Neural cell (in vitro differentiated cells): ENCODE measurements around the gene SLC29A3. TPM values are rescaled to one million over a fixed set of nuclear protein-coding genes. Genes with fewer than 3 reads are reported as not detected.

ENCODE experiments used
- H2AFZ ChIP-seq: fragments of 200-600, 300-800 bp; sonication (generic), shearing (Covaris generic); 2 replicates; pipeline ENCODE4 v1.6.0; 2014; ENCODE audit warnings: low read depth, mild to moderate bottlenecking, antibody characterized with exemption, low read length, moderate library complexity
- H3F3A ChIP-seq: fragments of 200-600 bp; shearing (Covaris generic); 2 replicates; pipeline ENCODE4 v1.6.1; 2016; ENCODE audit warnings: mild to moderate bottlenecking, moderate library complexity, mixed read lengths, antibody characterized with exemption, low read length; ENCODE audit not compliant: insufficient read depth, poor library complexity, severe bottlenecking
- H3K27ac ChIP-seq: fragments of 200-600, 300-800 bp; sonication (generic), shearing (Covaris generic); 2 replicates; pipeline ENCODE4 v1.5.1; 2014; ENCODE audit warnings: mild to moderate bottlenecking, low read length, moderate library complexity
- H3K27me3 ChIP-seq: fragments of 300-800, 200-600 bp; sonication (generic), shearing (Covaris generic); 2 replicates; pipeline ENCODE4 v1.6.0; 2014; ENCODE audit warnings: mild to moderate bottlenecking, low read depth, low read length, moderate library complexity; ENCODE audit not compliant: insufficient read depth
- H3K36me3 ChIP-seq: fragments of 300-800, 200-600 bp; sonication (generic), shearing (Covaris generic); 2 replicates; pipeline ENCODE4 v1.5.1; 2014; ENCODE audit warnings: mild to moderate bottlenecking, antibody characterized with exemption, low read length, moderate library complexity; ENCODE audit not compliant: insufficient read depth
- H3K4me2 ChIP-seq: fragments of 300-800, 200-600 bp; sonication (generic), shearing (Covaris generic); 2 replicates; pipeline ENCODE4 v1.6.0; 2014; ENCODE audit warnings: mild to moderate bottlenecking, low read length
- H3K4me3 ChIP-seq: fragments of 300-800, 200-600 bp; sonication (generic), shearing (Covaris generic); 2 replicates; pipeline ENCODE4 v1.5.1; 2014; ENCODE audit warnings: mild to moderate bottlenecking, low read length, moderate library complexity
- H3K79me2 ChIP-seq: fragments of 200-600 bp; shearing (Covaris generic); replicated peaks from 2 replicates; pipeline ENCODE4 v1.6.0; 2014; ENCODE audit warnings: mild to moderate bottlenecking, low read length, moderate library complexity; ENCODE audit not compliant: insufficient read depth
- H3K9ac ChIP-seq: fragments of 300-800, 200-600 bp; sonication (generic), shearing (Covaris generic); 2 replicates; pipeline ENCODE4 v1.6.1; 2016; ENCODE audit warnings: mild to moderate bottlenecking, low read length, mixed read lengths
- H3K9me2 ChIP-seq: fragments of 200-600 bp; shearing (Covaris generic); 2 replicates; pipeline ENCODE4 v1.6.1; 2016; ENCODE audit warnings: mild to moderate bottlenecking, low read length, mixed read lengths; ENCODE audit not compliant: insufficient read depth
- H3K9me3 ChIP-seq: fragments of 200-600, 300-800 bp; sonication (generic), shearing (Covaris generic); 2 replicates; pipeline ENCODE4 v1.6.1; 2016; ENCODE audit warnings: mild to moderate bottlenecking, mixed run types, low read length, moderate library complexity, mixed read lengths
- H4K20me1 ChIP-seq: fragments of 200-600 bp; shearing (Covaris generic); 2 replicates; pipeline ENCODE4 v1.6.1; 2016; ENCODE audit warnings: mild to moderate bottlenecking, mixed run types; ENCODE audit not compliant: insufficient read depth
- EP300 ChIP-seq: fragments of 450-650 bp; conservative IDR thresholded peaks from 2 replicates; pipeline ENCODE4 v1.6.1; 2014; ENCODE audit warnings: antibody characterized with exemption, mild to moderate bottlenecking, moderate library complexity; ENCODE audit not compliant: poor library complexity, severe bottlenecking
- EZH2 ChIP-seq: fragments of 200-600, 300-800 bp; shearing (Covaris generic), sonication (generic); IDR thresholded peaks from 2 replicates; pipeline ENCODE4 v1.6.1; 2014; ENCODE audit warnings: antibody characterized with exemption, low read length, borderline replicate concordance, mild to moderate bottlenecking; ENCODE audit not compliant: insufficient read depth, poor library complexity, severe bottlenecking
- MXI1 ChIP-seq: fragments of 450-650 bp; conservative IDR thresholded peaks from 2 replicates; pipeline ENCODE4 v1.6.1; 2014; ENCODE audit warnings: antibody characterized with exemption, mild to moderate bottlenecking; ENCODE audit not compliant: poor library complexity, severe bottlenecking
- POLR2AphosphoS5 ChIP-seq: IDR thresholded peaks from 2 replicates; pipeline ENCODE4 v1.6.1; 2012
- RAD21 ChIP-seq: fragments of 450-650 bp; conservative IDR thresholded peaks from 2 replicates; pipeline ENCODE4 v1.6.1; 2014; ENCODE audit warnings: antibody characterized with exemption, mild to moderate bottlenecking, moderate library complexity
- SMC3 ChIP-seq: fragments of 450-650 bp; conservative IDR thresholded peaks from 2 replicates; pipeline ENCODE4 v1.6.1; 2014; ENCODE audit warnings: antibody characterized with exemption, mild to moderate bottlenecking, moderate library complexity; ENCODE audit not compliant: poor library complexity
- TAF1 ChIP-seq: IDR thresholded peaks from 2 replicates; pipeline ENCODE4 v1.6.1; 2012; ENCODE audit warnings: low read depth
- polyA plus RNA-seq: library from polyadenylated mRNA; depleted of rRNA; stranded (reverse); fragments of >200 nt; gene quantifications from 2 replicates; pipeline ENCODE4 v1.2.3, GENCODE V29; 2014
- TF ChIP-seq, protein P1 (sequence below): IDR thresholded peaks from 2 replicates; pipeline ENCODE4 v1.6.1; 2012; ENCODE audit warnings: borderline replicate concordance
- TF ChIP-seq, protein P2 (sequence below): fragments of 450-650 bp; IDR thresholded peaks from 2 replicates; pipeline ENCODE4 v1.5.1; 2014; ENCODE audit warnings: antibody characterized with exemption, mild to moderate bottlenecking, moderate library complexity; ENCODE audit not compliant: poor library complexity, severe bottlenecking

SLC29A3 gene
- polyA plus RNA-seq, 1 donor from 2014 or later: 2.3 TPM

DNA sequence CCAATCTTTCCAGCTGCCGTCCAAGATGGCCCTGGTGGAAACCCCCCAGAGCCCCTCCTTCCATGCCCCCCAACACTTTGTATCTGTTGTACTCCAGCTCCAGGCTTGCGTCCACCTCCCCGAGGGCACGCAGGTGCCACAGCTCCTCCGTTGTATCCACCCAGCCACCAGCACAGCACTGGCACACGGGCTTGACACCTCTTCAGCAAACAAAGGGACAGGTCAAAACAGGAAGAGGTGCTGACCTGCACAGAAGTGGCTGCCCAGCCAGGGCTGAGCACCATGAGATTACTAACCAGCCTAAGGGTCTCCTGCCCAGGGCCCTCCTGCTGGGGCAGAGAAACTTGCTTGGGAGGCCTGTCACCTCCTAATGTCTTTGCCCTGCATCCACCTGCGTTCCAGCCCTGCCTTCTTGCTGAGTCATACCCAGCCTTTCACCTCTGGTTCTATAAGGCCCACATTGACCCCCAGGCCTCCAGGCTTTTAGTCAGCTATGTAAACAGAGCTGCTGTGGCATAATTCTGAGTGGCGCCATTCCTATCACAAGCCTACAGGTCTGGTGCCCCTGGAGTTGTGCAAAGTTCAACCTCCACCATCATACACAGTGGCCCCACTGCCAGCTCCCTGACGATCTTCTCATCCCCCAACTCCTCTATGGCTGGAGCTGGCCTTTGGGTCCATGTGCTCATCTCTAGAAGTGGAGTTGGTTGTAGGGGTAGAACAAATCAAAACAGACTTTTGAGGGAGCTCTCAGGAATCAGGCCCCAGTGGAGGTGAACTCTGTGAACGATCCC, 20.9 kb downstream of the SLC29A3 start:
- H3K4me3 ChIP-seq: no peak overlapping the region
- no peaks in the 10 kb centered on the region for H4K20me1 ChIP-seq
- no peak overlapping the region for H3K9ac ChIP-seq
- TF ChIP-seq EP300 (no peak), MXI1 (no peak), POLR2AphosphoS5 (no peak), TAF1 (no peak), EZH2 (no peak), SMC3 (no peak), RAD21 (no peak)
- TF ChIP-seq, protein P1, sequence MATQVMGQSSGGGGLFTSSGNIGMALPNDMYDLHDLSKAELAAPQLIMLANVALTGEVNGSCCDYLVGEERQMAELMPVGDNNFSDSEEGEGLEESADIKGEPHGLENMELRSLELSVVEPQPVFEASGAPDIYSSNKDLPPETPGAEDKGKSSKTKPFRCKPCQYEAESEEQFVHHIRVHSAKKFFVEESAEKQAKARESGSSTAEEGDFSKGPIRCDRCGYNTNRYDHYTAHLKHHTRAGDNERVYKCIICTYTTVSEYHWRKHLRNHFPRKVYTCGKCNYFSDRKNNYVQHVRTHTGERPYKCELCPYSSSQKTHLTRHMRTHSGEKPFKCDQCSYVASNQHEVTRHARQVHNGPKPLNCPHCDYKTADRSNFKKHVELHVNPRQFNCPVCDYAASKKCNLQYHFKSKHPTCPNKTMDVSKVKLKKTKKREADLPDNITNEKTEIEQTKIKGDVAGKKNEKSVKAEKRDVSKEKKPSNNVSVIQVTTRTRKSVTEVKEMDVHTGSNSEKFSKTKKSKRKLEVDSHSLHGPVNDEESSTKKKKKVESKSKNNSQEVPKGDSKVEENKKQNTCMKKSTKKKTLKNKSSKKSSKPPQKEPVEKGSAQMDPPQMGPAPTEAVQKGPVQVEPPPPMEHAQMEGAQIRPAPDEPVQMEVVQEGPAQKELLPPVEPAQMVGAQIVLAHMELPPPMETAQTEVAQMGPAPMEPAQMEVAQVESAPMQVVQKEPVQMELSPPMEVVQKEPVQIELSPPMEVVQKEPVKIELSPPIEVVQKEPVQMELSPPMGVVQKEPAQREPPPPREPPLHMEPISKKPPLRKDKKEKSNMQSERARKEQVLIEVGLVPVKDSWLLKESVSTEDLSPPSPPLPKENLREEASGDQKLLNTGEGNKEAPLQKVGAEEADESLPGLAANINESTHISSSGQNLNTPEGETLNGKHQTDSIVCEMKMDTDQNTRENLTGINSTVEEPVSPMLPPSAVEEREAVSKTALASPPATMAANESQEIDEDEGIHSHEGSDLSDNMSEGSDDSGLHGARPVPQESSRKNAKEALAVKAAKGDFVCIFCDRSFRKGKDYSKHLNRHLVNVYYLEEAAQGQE: no peak
- TF ChIP-seq, protein P2, sequence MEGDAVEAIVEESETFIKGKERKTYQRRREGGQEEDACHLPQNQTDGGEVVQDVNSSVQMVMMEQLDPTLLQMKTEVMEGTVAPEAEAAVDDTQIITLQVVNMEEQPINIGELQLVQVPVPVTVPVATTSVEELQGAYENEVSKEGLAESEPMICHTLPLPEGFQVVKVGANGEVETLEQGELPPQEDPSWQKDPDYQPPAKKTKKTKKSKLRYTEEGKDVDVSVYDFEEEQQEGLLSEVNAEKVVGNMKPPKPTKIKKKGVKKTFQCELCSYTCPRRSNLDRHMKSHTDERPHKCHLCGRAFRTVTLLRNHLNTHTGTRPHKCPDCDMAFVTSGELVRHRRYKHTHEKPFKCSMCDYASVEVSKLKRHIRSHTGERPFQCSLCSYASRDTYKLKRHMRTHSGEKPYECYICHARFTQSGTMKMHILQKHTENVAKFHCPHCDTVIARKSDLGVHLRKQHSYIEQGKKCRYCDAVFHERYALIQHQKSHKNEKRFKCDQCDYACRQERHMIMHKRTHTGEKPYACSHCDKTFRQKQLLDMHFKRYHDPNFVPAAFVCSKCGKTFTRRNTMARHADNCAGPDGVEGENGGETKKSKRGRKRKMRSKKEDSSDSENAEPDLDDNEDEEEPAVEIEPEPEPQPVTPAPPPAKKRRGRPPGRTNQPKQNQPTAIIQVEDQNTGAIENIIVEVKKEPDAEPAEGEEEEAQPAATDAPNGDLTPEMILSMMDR: no peak
- no peaks in the 10 kb centered on the region for H3K27me3 ChIP-seq
- no peak overlapping the region for H3K27ac ChIP-seq
- no peaks in the 10 kb centered on the region for H3F3A ChIP-seq
- no peaks in the 10 kb centered on the region for H3K9me2 ChIP-seq
- no peaks in the 10 kb centered on the region for H3K9me3 ChIP-seq
- H3K79me2 ChIP-seq: no peaks in the 10 kb centered on the region
- no peaks in the 10 kb centered on the region for H3K36me3 ChIP-seq
- no peak overlapping the region for H3K4me2 ChIP-seq
- H2AFZ ChIP-seq: no peak overlapping the region

DNA sequence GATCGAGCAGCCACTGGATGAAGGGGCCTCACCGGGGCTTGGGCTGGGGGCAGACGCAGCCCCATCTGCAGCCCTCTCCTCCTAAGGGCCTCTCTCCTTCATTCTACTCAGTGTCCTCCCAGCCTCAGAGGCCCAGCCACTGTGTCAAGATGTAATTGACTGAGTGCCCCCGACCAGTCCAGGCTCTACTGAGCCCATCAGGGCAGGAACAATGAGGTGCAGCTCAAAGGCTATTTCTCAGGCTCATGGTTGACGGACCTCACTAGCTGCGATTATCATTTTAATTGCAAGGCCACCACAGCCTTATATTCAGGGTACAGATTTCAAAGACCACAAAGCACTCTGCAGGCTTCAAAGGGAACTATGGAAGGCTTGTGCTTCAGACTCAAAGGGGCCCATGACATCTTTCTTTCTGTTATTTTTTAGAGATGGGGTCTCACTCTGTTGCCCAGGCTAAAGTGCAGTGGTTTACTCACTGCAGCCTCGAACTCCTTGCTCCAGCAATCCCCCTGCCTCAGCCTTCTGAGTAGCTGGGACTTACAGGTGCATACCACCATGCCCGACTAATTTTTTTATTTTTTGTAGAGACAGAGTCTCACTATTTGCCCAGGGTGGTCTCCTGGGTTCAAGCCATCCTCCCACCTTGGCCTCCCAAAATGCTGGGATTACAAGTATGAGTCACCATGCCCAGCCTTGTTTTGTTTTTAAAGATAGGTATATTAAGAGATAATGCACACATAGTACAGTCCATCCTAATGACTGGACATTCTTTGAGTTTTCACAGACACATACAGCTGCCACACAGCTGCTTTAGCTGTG, 23.7 kb downstream of the SLC29A3 start:
- no peak for TF ChIP-seq RAD21
- TF ChIP-seq, protein P1: no peak
- Histone ChIP-seq H3K9me2 (no peaks in the 10 kb centered on the region), H3K27ac (no peak overlapping the region), H3K4me3 (no peak overlapping the region), H3K36me3 (no peaks in the 10 kb centered on the region), H3K4me2 (no peak overlapping the region), H3K79me2 (no peaks in the 10 kb centered on the region), H4K20me1 (no peaks in the 10 kb centered on the region), H3K27me3 (no peaks in the 10 kb centered on the region), H3F3A (no peaks in the 10 kb centered on the region), H3K9ac (no peak overlapping the region), H3K9me3 (no peaks in the 10 kb centered on the region), H2AFZ (no peak overlapping the region)
